Fibroblast of pulmonary artery (primary cell): ENCODE data around the gene CDH15.
A peak's percentile ranks its signal among the peaks of the same experiment; 100 is the strongest.

Experiments used
- DNase-seq: peaks from one replicate; pipeline ENCODE4 v3.0.0-alpha.2; 2010; ENCODE audit warnings: low read depth
- H3K4me3 ChIP-seq: replicated peaks from 2 replicates; pipeline ENCODE4 v1.5.1; 2011; ENCODE audit warnings: low read depth, mild to moderate bottlenecking, control low read depth, low read length, moderate library complexity
- CTCF ChIP-seq: IDR thresholded peaks from 2 replicates; pipeline ENCODE4 v1.5.1; 2011; ENCODE audit warnings: mild to moderate bottlenecking, control low read depth, low read length, inconsistent platforms; ENCODE audit errors: missing control alignments

CDH15 gene

GRCh38 chr16:89207993-89208392 lies 36.4 kb downstream of the CDH15 start:
- H3K4me3 ChIP-seq = no peak overlapping the region
- TF ChIP-seq CTCF = no peak
- DNase-seq = no peak

GRCh38 chr16:89209522-89210044 lies 38.0 kb downstream of the CDH15 start:
- H3K4me3 ChIP-seq = no peak overlapping the region
- no peak for DNase-seq
- no peak for TF ChIP-seq CTCF

DNA sequence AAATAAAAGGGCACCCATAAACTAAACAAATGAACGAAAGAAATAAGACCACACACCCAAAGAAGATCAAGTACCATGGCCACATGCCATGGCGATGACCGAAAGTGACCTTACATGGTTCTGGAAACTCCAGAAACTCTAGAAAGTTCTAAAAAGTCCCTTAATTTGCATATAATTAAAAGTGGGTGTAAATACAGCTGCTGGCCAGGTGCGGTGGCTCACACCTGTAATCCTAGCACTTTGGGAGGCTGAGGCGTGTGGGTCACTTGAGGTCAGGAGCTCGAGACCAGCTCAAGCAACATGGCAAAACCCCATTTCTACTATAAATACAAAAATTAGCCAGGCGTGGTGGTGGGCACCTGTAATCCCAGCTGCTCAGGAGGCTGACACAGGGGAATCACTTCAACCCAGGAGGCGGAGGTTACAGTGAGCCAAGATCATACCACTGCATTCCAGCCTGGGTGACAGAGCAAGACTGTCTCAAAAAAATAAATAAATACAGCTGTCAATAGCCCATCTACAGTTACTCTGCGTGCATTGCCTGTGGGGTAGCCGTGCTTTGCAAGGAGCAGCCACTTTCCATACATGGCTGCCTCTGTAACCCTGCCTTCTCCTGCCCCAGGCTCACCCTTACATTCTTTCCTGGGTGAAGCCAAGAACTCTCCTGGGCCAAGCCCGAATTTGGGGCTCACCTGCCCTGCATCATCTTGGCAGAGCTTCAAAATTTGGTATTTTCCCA lies 38.8 kb downstream of the CDH15 start:
- no peak overlapping the region for H3K4me3 ChIP-seq
- no peak for TF ChIP-seq CTCF
- DNase-seq = no peak

GRCh38 chr16:89210904-89211515 lies 39.5 kb downstream of the CDH15 start:
- H3K4me3 ChIP-seq = no peak overlapping the region
- no peak for TF ChIP-seq CTCF
- DNase-seq = no peak

DNA sequence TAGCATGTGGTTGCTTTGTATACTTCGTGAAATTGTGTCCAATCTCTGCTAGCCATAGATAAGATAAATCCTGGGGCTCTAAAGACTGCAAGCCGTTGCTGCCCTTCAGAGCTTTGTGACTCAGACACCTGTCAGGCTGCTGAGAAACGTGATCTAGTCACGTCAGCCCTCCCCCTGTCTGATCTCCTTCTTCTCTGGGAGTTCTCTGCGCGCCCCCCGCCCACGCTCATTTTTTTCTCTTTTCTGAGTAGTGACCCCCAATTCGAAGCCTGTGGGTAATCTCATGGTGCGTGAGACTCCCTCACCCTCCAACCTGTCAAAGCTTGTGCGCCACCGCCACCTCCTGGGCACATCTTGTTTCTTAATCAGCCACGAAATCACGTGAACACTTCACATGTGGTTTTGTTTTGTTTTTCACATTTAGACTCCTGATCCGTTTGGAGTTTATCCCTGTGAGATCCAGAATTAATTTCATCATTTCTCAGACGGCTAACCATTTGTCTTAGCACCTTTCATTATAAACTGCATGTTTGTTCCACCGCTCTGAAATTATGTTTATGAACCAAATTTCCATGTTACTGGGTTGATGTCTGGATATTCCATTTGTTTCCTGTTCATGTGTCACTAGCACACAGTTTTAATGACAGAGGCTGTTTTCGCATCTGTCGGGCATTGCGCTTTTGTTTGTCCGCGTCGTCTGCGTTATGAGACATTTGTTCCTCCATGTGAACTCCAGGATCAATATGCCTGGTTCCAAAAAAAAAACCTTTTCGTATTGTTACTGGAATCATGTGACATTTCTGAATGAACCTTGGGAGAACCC lies 45.0 kb downstream of the CDH15 start:
- peak; percentile 64 for TF ChIP-seq CTCF

DNA sequence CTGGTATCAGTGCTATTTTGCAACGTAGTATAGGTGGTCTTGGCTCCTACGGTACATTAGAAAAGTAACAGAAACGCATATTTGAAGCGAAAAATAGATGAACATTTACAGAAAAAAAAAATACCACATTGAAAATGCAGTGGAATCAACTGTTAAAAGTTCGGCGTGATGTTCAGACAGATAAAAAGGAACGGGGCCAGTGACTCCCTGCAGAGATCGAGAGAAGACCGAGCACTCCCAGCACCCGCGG lies 45.5 kb downstream of the CDH15 start:
- TF ChIP-seq CTCF = no peak
- H3K4me3 ChIP-seq = peak overlapping the region; percentile 95
- DNase-seq = no peak

More for the DNA sequence above, 45.0 kb downstream of the CDH15 start:
- DNase-seq = peak; percentile 79
- peak overlapping the region; percentile 95 for H3K4me3 ChIP-seq
